BJ (cell line): ENCODE measurements around the gene MGA. TPM values are rescaled to one million over a fixed set of nuclear protein-coding genes. Genes with fewer than 3 reads are reported as not detected.

Experiments
- CTCF ChIA-PET: fragments of 350-600 bp; formaldehyde crosslinking; extraction: SDS; loops from one replicate; lab custom pipeline; 2021; ENCODE audit warnings: antibody characterized with exemption, inconsistent platforms; lab: Yijun Ruan, JAX
- POLR2A ChIA-PET: fragments of 300-600 bp; sonication (Branson Sonifier 250); formaldehyde crosslinking; extraction: SDS; loops from one replicate; lab custom pipeline; 2021; ENCODE audit warnings: antibody characterized with exemption; lab: Charles Lee
- DNase-seq: peaks from one replicate; pipeline ENCODE4 v3.0.0-alpha.2; 2011; ENCODE audit warnings: low read depth
- H3K27me3 ChIP-seq: 2 replicates; pipeline ENCODE4 v1.6.0; 2011; ENCODE audit warnings: low read length; ENCODE audit not compliant: control insufficient read depth, insufficient read depth
- H3K36me3 ChIP-seq: 2 replicates; pipeline ENCODE4 v1.5.1; 2011; ENCODE audit warnings: low read length; ENCODE audit not compliant: control insufficient read depth, insufficient read depth
- H3K4me3 ChIP-seq: 2 replicates; pipeline ENCODE4 v1.5.1; 2011; ENCODE audit warnings: low read depth, mild to moderate bottlenecking, control low read depth, low read length
- CTCF ChIP-seq: IDR thresholded peaks from 2 replicates; pipeline ENCODE4 v1.5.1; 2011; ENCODE audit warnings: low read depth, mild to moderate bottlenecking, control low read depth, inconsistent platforms, low read length, moderate library complexity; ENCODE audit not compliant: insufficient read depth
- polyA plus RNA-seq: library from polyadenylated mRNA; depleted of rRNA; stranded (reverse); fragments of >200 nt; gene quantifications from 2 replicates; pipeline ENCODE4 v1.2.3, GENCODE V29; 2011

The MGA gene
- polyA plus RNA-seq, 1 experiment = 4.7 TPM

- H3K4me3 ChIP-seq = no peak overlapping the region
- no peaks in the 10 kb centered on the region for H3K36me3 ChIP-seq
- ChIA-PET CTCF (interaction anchor here (0.8 to 1.8 kb wide), 4 partner anchors 11 to 68 kb away, joined by 3 to 5 read pairs (median 4); partner anchors contain the start of gene MGA), POLR2A (no interaction called here)
- H3K27me3 ChIP-seq = no peaks in the 10 kb centered on the region
- DNase-seq = no peak
- no peak for TF ChIP-seq CTCF
Observed at GRCh38 chr15:41671656-41672648, 11.7 kb downstream of the MGA start.

- POLR2A ChIA-PET = no interaction called here
- CTCF ChIA-PET = interaction anchor here (0.6 kb wide), 1 partner anchor 112 kb away, joined by 3 read pairs; no protein-coding TSS in a partner anchor
- Histone ChIP-seq H3K4me3 (no peak overlapping the region), H3K36me3 (no peaks in the 10 kb centered on the region), H3K27me3 (no peaks in the 10 kb centered on the region)
- DNase-seq = no peak
- TF ChIP-seq CTCF = no peak
Observed at GRCh38 chr15:41675337-41675736, 15.1 kb downstream of the MGA start.

GRCh38 chr15:41678742-41679141 is 18.5 kb downstream of the MGA start:
- DNase-seq = no peak
- POLR2A ChIA-PET = no interaction called here
- Histone ChIP-seq H3K4me3 (no peak overlapping the region), H3K36me3 (no peaks in the 10 kb centered on the region), H3K27me3 (no peaks in the 10 kb centered on the region)
- CTCF ChIA-PET = no interaction called here
- no peak for TF ChIP-seq CTCF

- POLR2A ChIA-PET = no interaction called here
- CTCF ChIA-PET = no interaction called here
- no peak for TF ChIP-seq CTCF
- no peaks in the 10 kb centered on the region for H3K36me3 ChIP-seq
- no peak for DNase-seq
- H3K4me3 ChIP-seq = no peak overlapping the region
- H3K27me3 ChIP-seq = no peaks in the 10 kb centered on the region
Observed at GRCh38 chr15:41683955-41684354, 23.8 kb downstream of the MGA start.

GRCh38 chr15:41688671-41689070 is 28.5 kb downstream of the MGA start:
- no peaks in the 10 kb centered on the region for H3K36me3 ChIP-seq
- H3K27me3 ChIP-seq = no peaks in the 10 kb centered on the region
- no peak for TF ChIP-seq CTCF
- POLR2A ChIA-PET = no interaction called here
- no peak overlapping the region for H3K4me3 ChIP-seq
- no peak for DNase-seq
- CTCF ChIA-PET = no interaction called here
